Stomach (tissue), 9 donors: ENCODE measurements around the gene CTCF. TPM values are rescaled to one million over a fixed set of nuclear protein-coding genes. Genes with fewer than 3 reads are reported as not detected.

Experiments used
- DNase-seq, 2 donors: peaks; one replicate each; pipeline versions ENCODE4 v3.0.0 to v3.0.0-alpha.2; 2013 to 2019
- H3K27ac ChIP-seq, 5 donors: fragments of 200-600 bp in 4 of 5; sonication (generic) in 4 of 5; one replicate each; pipeline ENCODE4 v1.5.1; 2013 to 2019; ENCODE audit warnings: mild to moderate bottlenecking in 1 of 5, moderate library complexity in 1 of 5
- H3K27me3 ChIP-seq, 3 donors: fragments of 200-600 bp; sonication (generic); one replicate each; pipeline ENCODE4 v1.5.1; 2017 to 2019; ENCODE audit warnings: mixed run types in 1 of 3
- H3K36me3 ChIP-seq, 4 donors: fragments of 200-600 bp; sonication (generic); 1 replicate in 3 of 4; 2 replicates in 1 of 4; pipeline ENCODE4 v1.5.1; 2016 to 2019
- H3K4me1 ChIP-seq, 4 donors: fragments of 200-600 bp; sonication (generic); one replicate each; pipeline ENCODE4 v1.5.1; 2016 to 2019
- H3K4me3 ChIP-seq, 4 donors: fragments of 200-600 bp; sonication (generic) in 3 of 4; one replicate each; pipeline ENCODE4 v1.5.1; 2016 to 2019; ENCODE audit warnings: mild to moderate bottlenecking in 1 of 4
- H3K9me3 ChIP-seq, 4 donors: fragments of 200-600 bp; sonication (generic); one replicate each; pipeline ENCODE4 v1.5.1; 2016 to 2019
- EP300 ChIP-seq: sonication (generic); formaldehyde crosslinking; IDR thresholded peaks from one replicate; pipeline ENCODE4 v1.6.1; 2017; ENCODE audit warnings: antibody characterized with exemption
- POLR2A ChIP-seq, 4 donors: fragments of 450-650 bp; IDR thresholded peaks; one replicate each; pipeline ENCODE4 v1.6.1; 2016; ENCODE audit warnings: antibody characterized with exemption in 4 of 4, control low read depth in 2 of 4, mild to moderate bottlenecking in 1 of 4, moderate library complexity in 1 of 4
- POLR2AphosphoS5 ChIP-seq, 3 donors: sonication (generic); formaldehyde crosslinking; IDR thresholded peaks; one replicate each; pipeline ENCODE4 v1.6.1; 2016; ENCODE audit warnings: antibody characterized with exemption in 3 of 3
- WGBS, 5 donors: extraction: QIAGEN DNeasy Blood & Tissue Kit in 3 of 5; methylation state at CpG; one replicate each; pipeline versions ENCODE4 v1.1.5 to v1.1.7; 2013 to 2018; 5-methylcytosine and 5-hydroxymethylcytosine counted together
- intact Hi-C: fragments of 100-400 bp; cut with DNase I; formaldehyde crosslinking; loops from one replicate; pipeline ENCODE4 v1.15.1; 2023; ENCODE audit warnings: low total_unique reads
- polyA plus RNA-seq, 3 donors: library from polyadenylated mRNA; stranded (reverse); fragments of 200-250 nt; gene quantifications; one replicate each; pipeline ENCODE4 v1.2.3, GENCODE V29; 2013
- total RNA-seq, 5 donors: library from RNA; depleted of rRNA; stranded (reverse); fragments of >200 nt; gene quantifications; one replicate each; pipeline versions ENCODE4 v1.1.0 to v1.2.3, GENCODE V29; 2014 to 2016
- TF ChIP-seq, protein P1 (sequence below), 7 experiments: fragments of 450-650 bp in 4 of 7; fragments of 200-600 bp in 3 of 7; sonication (generic) in 3 of 7; IDR thresholded peaks; one replicate each; pipeline ENCODE4 v1.5.1; 2016 to 2019; ENCODE audit warnings: antibody characterized with exemption in 7 of 7, control low read depth in 2 of 7, mild to moderate bottlenecking in 1 of 7
- donor health status: healthy with polysubstance abuse.
- donor health status: Bipolar disorder and iron deficiency.
- donor health status: healthy.

Gene CTCF
- total and polyA plus RNA-seq, 8 donors: 15.0 to 47.3 (median 33.4) TPM

DNA sequence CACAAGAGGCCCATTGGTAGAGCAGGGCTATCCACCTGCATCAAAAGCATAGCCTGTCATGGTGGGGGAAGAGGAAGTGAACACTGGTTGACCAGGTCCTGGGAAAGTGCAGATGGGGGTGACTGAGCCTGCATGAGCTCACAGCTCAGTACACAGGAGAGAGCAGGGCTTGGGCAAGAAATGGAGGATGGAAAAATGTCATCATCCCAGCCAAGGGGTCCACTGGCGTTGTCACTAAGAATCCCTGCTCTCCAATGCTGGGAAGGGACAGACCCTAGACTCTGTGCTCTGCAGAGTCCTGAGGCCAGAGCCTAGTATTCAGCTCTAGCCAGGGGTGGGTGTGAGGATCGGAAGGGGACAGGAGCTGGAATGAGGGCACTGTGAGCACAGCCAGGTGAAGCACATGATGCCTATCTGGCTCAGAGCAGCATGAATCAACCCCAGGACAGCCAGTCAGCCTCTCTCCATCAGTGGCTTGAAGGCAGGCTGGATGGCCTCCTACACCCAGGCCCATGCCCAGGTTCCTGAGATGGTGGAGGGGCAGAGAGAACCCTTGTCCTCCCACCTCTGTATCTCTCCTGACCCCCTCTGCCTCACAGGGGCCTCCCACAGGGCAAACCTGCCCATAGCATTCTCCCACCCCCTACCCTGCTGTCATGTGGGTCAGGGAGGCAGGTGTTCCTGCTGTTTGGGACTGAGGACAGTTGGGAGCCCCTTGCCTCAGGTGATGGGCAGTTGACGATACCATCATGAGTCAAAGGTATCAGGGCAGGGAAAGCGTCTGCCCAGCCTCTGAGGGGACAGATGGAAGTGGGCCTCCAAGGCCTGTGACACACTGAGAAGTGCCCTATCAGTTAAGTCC is 13.8 kb upstream of the CTCF start:
- WGBS, 5 donors: 77 to 93% (median 90%) methylated on average over 4 of the region's 4 CpGs
- Histone ChIP-seq H3K27me3 (no peaks in the 10 kb centered on the region), H3K4me3 (no peak overlapping the region), H3K9me3 (no peaks in the 10 kb centered on the region), H3K27ac (peak overlapping the region in 3 of 5 donors; percentile 54 to 67 (median 66)), H3K4me1 (peaks cover 15 to 44% (median 32%) of the 10 kb centered on the region in 4 donors), H3K36me3 (peaks cover 24 to 54% (median 38%) of the 10 kb centered on the region in 4 donors)
- DNase-seq: peak in 1 of 2 donors; percentile 34
- TF ChIP-seq, protein P1, sequence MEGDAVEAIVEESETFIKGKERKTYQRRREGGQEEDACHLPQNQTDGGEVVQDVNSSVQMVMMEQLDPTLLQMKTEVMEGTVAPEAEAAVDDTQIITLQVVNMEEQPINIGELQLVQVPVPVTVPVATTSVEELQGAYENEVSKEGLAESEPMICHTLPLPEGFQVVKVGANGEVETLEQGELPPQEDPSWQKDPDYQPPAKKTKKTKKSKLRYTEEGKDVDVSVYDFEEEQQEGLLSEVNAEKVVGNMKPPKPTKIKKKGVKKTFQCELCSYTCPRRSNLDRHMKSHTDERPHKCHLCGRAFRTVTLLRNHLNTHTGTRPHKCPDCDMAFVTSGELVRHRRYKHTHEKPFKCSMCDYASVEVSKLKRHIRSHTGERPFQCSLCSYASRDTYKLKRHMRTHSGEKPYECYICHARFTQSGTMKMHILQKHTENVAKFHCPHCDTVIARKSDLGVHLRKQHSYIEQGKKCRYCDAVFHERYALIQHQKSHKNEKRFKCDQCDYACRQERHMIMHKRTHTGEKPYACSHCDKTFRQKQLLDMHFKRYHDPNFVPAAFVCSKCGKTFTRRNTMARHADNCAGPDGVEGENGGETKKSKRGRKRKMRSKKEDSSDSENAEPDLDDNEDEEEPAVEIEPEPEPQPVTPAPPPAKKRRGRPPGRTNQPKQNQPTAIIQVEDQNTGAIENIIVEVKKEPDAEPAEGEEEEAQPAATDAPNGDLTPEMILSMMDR (IDR thresholded peaks at IDR 0.05): no peak
- TF ChIP-seq EP300: no peak
- intact Hi-C loops: loop anchor here (5.0 kb wide), 1 partner anchor 94 kb away; no protein-coding TSS in a partner anchor

DNA sequence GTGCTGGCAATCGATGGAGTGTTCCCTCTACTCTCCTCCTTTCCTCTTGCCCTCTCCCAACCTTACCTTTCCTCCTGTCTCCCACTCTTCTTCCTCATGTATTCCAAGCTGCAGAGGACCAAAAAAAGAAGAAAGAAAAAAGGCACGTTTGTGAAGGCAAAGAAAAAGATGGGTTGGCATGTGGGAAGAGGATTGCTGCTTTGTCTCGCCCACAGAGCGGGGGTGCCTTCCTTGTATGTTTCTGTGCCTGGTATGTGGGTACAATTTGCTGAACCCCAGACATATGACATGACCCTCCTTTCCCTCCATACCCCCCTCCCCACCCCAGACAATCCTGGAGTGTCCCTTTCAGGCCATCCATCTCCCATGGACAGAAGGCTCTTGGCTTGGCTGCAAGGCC is 13.1 kb upstream of the CTCF start:
- TF ChIP-seq POLR2A (IDR thresholded peaks at IDR 0.05) (no peak), EP300 (no peak), POLR2AphosphoS5 (IDR thresholded peaks at IDR 0.05) (no peak)
- TF ChIP-seq, protein P1 (IDR thresholded peaks at IDR 0.05): no peak
- H3K4me3 ChIP-seq: no peak overlapping the region
- H3K4me1 ChIP-seq: peaks cover 15 to 44% (median 32%) of the 10 kb centered on the region in 4 donors
- no peak for DNase-seq
- intact Hi-C loops: loop anchor here (5.0 kb wide), 1 partner anchor 93 kb away; no protein-coding TSS in a partner anchor
- H3K9me3 ChIP-seq: no peaks in the 10 kb centered on the region
- peak overlapping the region in 1 of 5 donors; percentile 67 for H3K27ac ChIP-seq
- H3K27me3 ChIP-seq: no peaks in the 10 kb centered on the region
- 73 to 87% (median 82%) methylated on average over 4 of the region's 4 CpGs for WGBS, 5 donors
- H3K36me3 ChIP-seq: peaks cover 17 to 46% (median 31%) of the 10 kb centered on the region in 4 donors

DNA sequence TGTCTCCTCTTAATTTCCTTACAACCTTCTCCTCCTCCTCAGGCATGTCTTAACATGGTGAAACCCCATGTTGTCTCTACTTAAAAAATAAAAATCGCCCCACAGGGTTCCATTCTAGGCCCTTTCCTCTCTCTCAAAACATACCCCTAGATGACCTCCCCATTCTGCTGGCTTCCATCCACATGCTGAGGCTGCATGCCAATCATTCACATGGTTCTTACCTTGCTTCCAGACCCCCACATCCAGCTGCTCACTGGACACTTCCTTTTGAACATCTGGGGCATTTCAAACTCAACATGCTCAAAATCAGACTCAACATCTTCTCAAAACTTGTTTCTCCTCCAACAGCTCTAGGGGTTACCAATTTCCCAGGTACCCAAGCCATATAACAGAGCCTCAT is 12.4 kb upstream of the CTCF start:
- TF ChIP-seq EP300 (no peak), POLR2AphosphoS5 (IDR thresholded peaks at IDR 0.05) (no peak), POLR2A (IDR thresholded peaks at IDR 0.05) (no peak)
- TF ChIP-seq, protein P1 (IDR thresholded peaks at IDR 0.05): no peak
- Histone ChIP-seq H3K4me1 (peaks cover 15 to 44% (median 32%) of the 10 kb centered on the region in 4 donors), H3K9me3 (no peaks in the 10 kb centered on the region), H3K27ac (no peak overlapping the region), H3K27me3 (no peaks in the 10 kb centered on the region), H3K4me3 (no peak overlapping the region), H3K36me3 (peaks cover 10 to 39% (median 24%) of the 10 kb centered on the region in 4 donors)
- intact Hi-C loops: loop anchor here (5.0 kb wide), 1 partner anchor 92 kb away; no protein-coding TSS in a partner anchor
- WGBS, 5 donors: 32 to 64% (median 40%) methylated on average over 1 of the region's 1 CpG
- no peak for DNase-seq

DNA sequence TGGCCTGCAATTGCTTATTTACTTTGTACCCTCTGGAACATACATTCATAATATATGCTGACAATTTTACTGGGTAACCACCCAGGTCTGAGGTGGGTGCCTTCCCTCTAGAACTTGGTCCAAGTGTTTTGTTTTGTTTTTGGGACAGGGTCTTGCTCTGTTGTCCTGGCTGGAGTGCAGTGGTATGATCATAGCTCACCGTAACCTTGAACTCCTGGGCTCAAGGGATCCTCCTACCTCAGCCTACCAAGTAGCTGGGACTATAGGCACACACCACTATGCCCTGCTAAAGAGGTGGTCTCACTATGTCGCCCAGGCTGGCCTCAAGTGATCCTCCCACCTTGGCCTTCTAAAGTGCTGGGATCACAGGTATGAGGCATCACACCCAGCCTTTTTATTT is 11.2 kb upstream of the CTCF start:
- TF ChIP-seq, protein P1 (IDR thresholded peaks at IDR 0.05): no peak
- TF ChIP-seq POLR2A (IDR thresholded peaks at IDR 0.05) (no peak), EP300 (no peak)
- Histone ChIP-seq H3K4me3 (no peak overlapping the region), H3K27me3 (no peaks in the 10 kb centered on the region), H3K27ac (no peak overlapping the region), H3K4me1 (peaks cover 15 to 44% (median 28%) of the 10 kb centered on the region in 4 donors), H3K9me3 (no peaks in the 10 kb centered on the region), H3K36me3 (peaks cover 0 to 28% (median 13%) of the 10 kb centered on the region in 4 donors)
- DNase-seq: no peak
- 91 to 99% (median 97%) methylated on average over 2 of the region's 2 CpGs for WGBS, 5 donors
- intact Hi-C loops: no loop called here
